Ascending aorta (tissue), 2 donors: ENCODE data around the gene NPIPA1. TPM values are rescaled to one million over a fixed set of nuclear protein-coding genes. Genes with fewer than 3 reads are reported as not detected.
"Not testable (repeated sequence)": the region's sequence is repeated elsewhere in the genome, so short reads cannot be mapped to it uniquely, and the experiment has no call there.

Experiments
- DNase-seq, 2 donors: peaks; one replicate each; pipeline ENCODE4 v3.0.0-alpha.2; 2019; ENCODE audit warnings: low spot score in 2 of 2
- H3K27ac ChIP-seq, 2 donors: fragments of 200-600 bp; sonication (generic); one replicate each; pipeline ENCODE4 v1.5.1; 2016 to 2017; ENCODE audit warnings: mild to moderate bottlenecking in 1 of 2
- H3K27me3 ChIP-seq: fragments of 200-600 bp; sonication (generic); one replicate; pipeline ENCODE4 v1.5.1; 2017
- H3K36me3 ChIP-seq, 2 donors: fragments of 200-600 bp; sonication (generic); one replicate each; pipeline ENCODE4 v1.5.1; 2016
- H3K4me1 ChIP-seq, 2 donors: fragments of 200-600 bp; sonication (generic); one replicate each; pipeline ENCODE4 v1.5.1; 2016 to 2017; ENCODE audit warnings: mild to moderate bottlenecking in 1 of 2
- H3K4me3 ChIP-seq, 2 donors: fragments of 200-600 bp; sonication (generic); one replicate each; pipeline ENCODE4 v1.5.1; 2016 to 2017; ENCODE audit warnings: mild to moderate bottlenecking in 1 of 2
- H3K9me3 ChIP-seq, 2 donors: fragments of 200-600 bp; sonication (generic); one replicate each; pipeline ENCODE4 v1.5.1; 2016
- intact Hi-C: fragments of 100-400 bp; cut with DNase I; formaldehyde crosslinking; loops from one replicate; pipeline ENCODE4 v1.15.1; 2023
- total RNA-seq: library from RNA; depleted of rRNA; stranded (reverse); fragments of >200 nt; gene quantifications from one replicate; pipeline ENCODE4 v1.1.0, GENCODE V29; 2016
- TF ChIP-seq, protein P1 (sequence below), 3 experiments: fragments of 200-600 bp in 2 of 3; fragments of 450-650 bp in 1 of 3; sonication (generic) in 2 of 3; IDR thresholded peaks; one replicate each; pipeline ENCODE4 v1.5.1; 2016 to 2019; ENCODE audit warnings: antibody characterized with exemption in 3 of 3, mild to moderate bottlenecking in 1 of 3, moderate library complexity in 1 of 3

The NPIPA1 gene
- total RNA-seq, 1 donor from 2014 or later: 53.4 TPM

DNA sequence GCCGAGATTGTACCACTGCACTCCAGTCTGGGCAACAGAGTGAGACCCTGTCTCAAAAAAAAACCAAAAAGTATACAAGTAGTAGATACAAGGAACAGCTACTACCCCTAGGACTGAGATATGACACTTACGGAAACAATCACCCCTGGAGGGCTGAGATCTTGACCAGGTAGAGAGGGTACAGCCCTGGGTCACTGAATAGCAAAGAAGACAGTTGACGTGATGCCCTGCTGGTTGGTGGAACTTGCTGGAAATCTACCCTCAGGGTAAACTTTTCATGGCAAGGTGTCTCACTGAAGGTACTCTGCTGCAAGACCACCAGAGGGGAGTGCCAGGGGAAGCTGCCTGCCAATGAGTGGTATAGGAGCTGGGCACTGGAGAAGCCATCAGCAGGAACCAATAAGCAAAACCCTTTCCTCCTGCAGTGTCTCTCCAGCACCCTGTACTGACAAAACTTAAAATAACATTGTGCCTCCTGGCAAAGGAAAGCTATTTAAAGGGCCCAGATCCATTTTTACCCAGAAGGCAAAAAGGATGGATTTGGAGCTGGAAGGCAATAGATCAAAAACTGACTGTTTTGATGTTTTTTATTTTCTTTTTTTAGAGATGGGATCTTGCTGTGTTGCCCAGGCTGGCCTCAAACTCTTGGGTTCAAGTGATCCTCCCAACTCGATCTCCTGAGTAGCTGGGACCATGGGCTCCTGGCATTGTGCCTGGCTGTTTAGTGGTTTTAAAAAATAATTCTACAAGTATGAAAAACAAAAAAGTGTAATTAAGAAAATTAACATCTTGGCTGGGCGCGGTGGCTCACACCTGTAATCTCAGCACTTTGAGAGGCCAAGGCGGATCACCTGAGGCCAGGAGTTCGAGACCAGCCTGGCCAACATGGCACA, 26.3 kb downstream of the NPIPA1 start:
- no peak overlapping the region for H3K4me3 ChIP-seq

DNA sequence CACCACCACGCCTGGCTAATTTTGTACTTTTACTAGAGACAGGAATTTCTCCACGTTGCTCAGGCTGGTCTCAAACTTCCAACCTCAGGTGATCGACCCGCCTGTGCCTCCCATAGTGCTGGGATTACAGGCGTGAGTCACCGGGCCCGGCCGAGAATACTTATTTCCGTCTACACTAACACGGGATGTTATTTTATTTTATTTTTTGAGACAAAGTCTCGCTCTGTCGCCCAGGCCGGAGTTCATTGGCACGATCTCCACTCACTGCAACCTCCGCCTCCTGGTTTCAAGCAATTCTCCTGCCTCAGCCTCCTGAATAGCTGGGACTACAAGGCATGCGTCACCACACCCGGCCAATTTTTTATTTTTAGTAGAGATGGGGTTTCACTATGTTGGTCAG, 28.1 kb downstream of the NPIPA1 start:
- peak in 1 of 2 donors; percentile 46 for DNase-seq
- Histone ChIP-seq H3K27ac (no peak overlapping the region), H3K9me3 (peaks cover 0 to 7% of the 10 kb centered on the region in 2 donors), H3K4me1 (no peaks in the 10 kb centered on the region), H3K36me3 (no peaks in the 10 kb centered on the region), H3K27me3 (no peaks in the 10 kb centered on the region), H3K4me3 (no peak overlapping the region)
- intact Hi-C loops: no loop called here
- TF ChIP-seq, protein P1, sequence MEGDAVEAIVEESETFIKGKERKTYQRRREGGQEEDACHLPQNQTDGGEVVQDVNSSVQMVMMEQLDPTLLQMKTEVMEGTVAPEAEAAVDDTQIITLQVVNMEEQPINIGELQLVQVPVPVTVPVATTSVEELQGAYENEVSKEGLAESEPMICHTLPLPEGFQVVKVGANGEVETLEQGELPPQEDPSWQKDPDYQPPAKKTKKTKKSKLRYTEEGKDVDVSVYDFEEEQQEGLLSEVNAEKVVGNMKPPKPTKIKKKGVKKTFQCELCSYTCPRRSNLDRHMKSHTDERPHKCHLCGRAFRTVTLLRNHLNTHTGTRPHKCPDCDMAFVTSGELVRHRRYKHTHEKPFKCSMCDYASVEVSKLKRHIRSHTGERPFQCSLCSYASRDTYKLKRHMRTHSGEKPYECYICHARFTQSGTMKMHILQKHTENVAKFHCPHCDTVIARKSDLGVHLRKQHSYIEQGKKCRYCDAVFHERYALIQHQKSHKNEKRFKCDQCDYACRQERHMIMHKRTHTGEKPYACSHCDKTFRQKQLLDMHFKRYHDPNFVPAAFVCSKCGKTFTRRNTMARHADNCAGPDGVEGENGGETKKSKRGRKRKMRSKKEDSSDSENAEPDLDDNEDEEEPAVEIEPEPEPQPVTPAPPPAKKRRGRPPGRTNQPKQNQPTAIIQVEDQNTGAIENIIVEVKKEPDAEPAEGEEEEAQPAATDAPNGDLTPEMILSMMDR (IDR thresholded peaks at IDR 0.05): no peak

More for the DNA sequence above, 26.3 kb downstream of the NPIPA1 start:
- TF ChIP-seq, protein P1 (IDR thresholded peaks at IDR 0.05): no peak
- Histone ChIP-seq H3K4me1 (no peaks in the 10 kb centered on the region), H3K27me3 (no peaks in the 10 kb centered on the region), H3K36me3 (no peaks in the 10 kb centered on the region), H3K27ac (no peak overlapping the region), H3K9me3 (peaks cover 0 to 7% of the 10 kb centered on the region in 2 donors)
- intact Hi-C loops: no loop called here
- DNase-seq: peak in 1 of 2 donors; percentile 55

DNA sequence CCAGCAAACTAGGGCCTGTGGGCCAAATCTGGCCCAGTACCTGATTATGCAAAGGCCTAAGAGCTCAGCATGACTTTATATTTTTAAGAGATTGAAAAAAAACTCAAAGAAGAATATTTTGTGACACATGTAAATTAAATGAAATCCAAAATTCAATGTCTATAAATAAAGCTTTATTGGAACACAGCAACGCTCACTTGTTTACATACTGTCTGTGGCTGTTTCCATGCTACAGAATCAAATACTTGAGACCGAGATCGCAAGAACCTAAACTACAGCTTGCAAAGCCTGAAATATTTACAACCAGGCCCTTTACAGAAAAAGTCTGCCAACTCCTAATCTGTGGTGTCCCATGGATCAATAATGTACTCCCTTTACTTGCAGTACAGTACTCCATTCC, 32.6 kb downstream of the NPIPA1 start:
- H3K4me3 ChIP-seq, H3K27me3 ChIP-seq, H3K27ac ChIP-seq, H3K9me3 ChIP-seq, H3K4me1 ChIP-seq, intact Hi-C loops, H3K36me3 ChIP-seq, DNase-seq: not testable (repeated sequence)

DNA sequence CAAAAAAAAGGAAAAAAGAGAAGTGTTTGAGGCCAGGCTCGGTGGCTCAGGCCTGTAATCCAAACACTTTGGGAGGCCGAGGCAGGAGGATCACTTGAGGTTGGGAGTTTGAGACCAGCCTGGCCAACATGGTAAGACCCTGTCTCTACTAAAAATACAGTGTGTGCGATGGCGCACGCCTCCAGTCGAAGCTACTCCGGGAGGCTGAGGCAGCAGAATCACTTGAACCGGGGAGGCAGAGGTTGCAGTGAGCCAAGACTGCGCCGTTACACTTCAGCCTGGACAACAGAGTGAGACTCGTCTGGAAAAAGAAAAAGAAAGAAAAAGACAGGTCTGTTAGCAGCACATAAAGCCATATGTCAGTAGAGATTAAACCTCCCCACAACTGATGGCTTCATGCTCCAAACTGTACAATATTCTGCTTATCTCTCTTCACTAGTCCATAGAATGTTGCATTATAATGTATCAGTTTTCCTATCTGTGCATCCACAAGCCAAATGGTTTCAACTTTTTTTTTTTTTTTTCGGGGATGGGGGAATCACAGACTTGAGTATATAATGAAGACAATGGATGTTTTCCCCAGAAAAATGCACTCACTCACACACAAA, 34.5 kb downstream of the NPIPA1 start:
- not testable (repeated sequence) for DNase-seq

DNA sequence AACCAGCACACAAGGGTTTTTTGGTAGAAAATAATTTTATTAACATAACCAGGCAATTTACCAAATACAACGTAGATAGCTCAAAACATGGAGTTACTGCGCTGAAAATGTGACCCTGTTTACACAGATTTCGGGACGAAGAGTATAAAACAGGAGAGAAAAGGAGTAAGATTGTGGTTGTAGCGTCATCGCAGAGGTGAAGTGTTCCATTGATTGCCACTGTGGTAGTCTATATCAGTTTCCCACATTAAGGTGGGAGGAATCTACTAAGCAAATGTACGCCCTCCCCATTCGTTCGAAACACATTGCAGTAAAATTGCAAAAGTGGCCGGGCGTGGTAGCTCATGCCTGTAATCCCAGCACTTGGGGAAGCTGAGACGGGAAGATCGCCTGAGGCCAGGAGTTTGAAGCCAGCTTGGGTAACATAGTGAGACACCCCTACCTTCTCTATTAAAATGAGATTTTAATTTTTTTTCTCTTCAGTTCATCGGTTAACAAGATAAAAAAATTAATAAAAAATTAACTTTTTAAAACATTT, 36.6 kb downstream of the NPIPA1 start:
- peak overlapping the region; percentile 95 for H3K27ac ChIP-seq
- H3K27me3 ChIP-seq, H3K4me1 ChIP-seq, H3K9me3 ChIP-seq, DNase-seq, intact Hi-C loops, H3K36me3 ChIP-seq: not testable (repeated sequence)
- peak overlapping the region; percentile 73 to 90 for H3K4me3 ChIP-seq

More for the DNA sequence above, 34.5 kb downstream of the NPIPA1 start:
- H3K36me3 ChIP-seq, H3K27ac ChIP-seq, H3K9me3 ChIP-seq, intact Hi-C loops, H3K4me1 ChIP-seq, H3K4me3 ChIP-seq, H3K27me3 ChIP-seq: not testable (repeated sequence)

DNA sequence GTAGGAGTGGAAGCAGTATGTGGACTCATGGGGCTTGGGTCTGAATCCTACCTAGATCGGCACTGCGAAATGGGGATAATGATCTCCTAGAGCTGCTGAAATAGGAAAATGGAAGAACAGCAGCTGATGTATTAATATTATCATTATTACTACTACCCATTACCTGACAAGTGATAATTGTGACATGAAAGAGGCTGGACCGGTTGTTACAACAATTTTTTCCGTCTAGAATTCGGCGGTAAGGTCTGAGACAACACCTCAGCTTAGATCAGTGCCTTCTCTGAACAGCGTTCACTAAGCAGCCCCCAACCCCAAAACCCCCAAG, 37.0 kb downstream of the NPIPA1 start:
- H3K36me3 ChIP-seq, H3K4me1 ChIP-seq, intact Hi-C loops, H3K9me3 ChIP-seq, DNase-seq, H3K27me3 ChIP-seq: not testable (repeated sequence)
- peak overlapping the region; percentile 95 for H3K27ac ChIP-seq
- H3K4me3 ChIP-seq: peak overlapping the region; percentile 73 to 90

DNA sequence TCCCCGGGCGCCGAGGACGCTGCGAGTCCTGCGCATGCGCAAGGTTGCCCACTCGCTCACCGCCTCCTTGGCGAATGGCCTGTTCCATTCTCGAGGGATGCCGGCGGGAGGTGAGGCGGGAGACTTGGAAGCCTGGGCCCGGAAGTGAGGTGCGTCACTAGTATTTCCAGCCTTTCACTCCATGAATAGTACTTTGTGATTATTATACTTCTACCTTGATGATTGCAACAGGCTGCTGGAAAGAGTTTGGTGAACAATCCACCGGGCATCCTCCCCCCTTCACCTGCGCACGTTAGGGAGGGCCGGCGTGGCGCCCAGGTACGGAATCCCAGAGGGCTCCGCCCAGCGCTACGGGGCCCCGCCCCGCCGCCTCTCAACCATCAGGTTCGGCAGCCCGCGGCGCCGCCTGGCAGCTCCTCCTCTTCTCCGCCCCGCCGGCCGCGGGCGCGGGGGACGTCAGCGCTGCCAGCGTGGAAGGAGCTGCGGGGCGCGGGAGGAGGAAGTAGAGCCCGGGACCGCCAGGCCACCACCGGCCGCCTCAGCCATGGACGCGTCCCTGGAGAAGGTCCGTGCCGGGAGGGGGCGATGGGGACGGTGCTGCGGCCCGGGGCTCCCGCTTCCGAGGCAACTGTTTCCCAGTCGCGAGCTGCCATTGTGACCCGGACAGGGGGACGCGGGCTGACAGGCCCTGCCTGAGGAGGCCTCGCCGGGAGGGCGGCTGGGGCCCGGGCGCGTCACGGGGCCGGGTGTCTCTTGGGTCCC, 37.6 kb downstream of the NPIPA1 start, which contains the start of gene PDXDC1:
Gene PDXDC1, plus strand, starts transcription at position 371 of the 762 bp plus-strand sequence. Its CDS starts 174 bp downstream, at position 545.
- peak within 1 kb of the TSS; percentile 95 for H3K27ac ChIP-seq
- H3K27me3 ChIP-seq, H3K4me1 ChIP-seq, intact Hi-C loops, H3K9me3 ChIP-seq, H3K36me3 ChIP-seq: not testable (repeated sequence)
- DNase-seq: peak; percentile 59 to 93
- peak within 1 kb of the TSS; percentile 73 to 90 for H3K4me3 ChIP-seq

DNA sequence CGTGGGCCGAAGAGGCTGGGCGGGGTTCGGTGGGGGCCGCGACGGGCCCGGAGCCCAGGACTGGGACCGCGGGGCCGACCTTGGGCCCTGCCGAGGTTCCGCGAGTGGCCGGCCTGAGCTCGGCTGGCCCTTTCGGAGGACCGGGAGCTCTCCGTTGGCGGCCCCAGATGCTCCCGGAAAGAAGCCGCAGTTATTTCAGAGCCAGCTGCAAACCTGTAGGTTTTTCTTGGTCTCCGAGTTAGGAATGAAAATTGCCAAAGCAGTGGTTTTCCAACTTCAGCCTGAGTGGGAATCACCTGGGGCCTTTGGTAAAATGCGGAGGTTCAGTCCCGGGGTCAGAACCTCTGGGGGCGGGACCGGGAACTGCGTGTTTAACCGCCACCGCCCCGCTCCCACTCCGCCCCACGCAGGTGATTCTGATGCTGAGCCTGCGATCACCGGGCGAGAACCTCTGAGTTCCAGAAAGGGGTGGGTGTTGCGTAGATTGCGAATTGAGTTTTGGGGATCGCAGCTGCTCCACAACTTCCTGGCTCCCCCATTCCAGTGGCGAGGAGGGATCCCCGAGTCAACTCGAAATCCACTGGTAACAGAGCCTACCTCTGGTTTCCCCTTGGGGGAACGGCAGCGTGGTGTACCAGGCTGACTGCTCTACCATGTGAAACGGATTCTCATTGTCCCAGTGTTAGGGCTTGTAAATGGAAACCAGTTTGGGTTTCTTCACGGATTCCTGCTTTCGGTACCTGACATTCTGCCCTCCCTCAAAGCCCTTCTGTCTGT, 38.4 kb downstream of the NPIPA1 start:
- H3K27me3 ChIP-seq, intact Hi-C loops, H3K36me3 ChIP-seq, H3K4me1 ChIP-seq, H3K9me3 ChIP-seq: not testable (repeated sequence)
- DNase-seq: peak in 1 of 2 donors; percentile 64
- Histone ChIP-seq H3K4me3 (peak overlapping the region; percentile 73 to 90), H3K27ac (peak overlapping the region; percentile 95)

DNA sequence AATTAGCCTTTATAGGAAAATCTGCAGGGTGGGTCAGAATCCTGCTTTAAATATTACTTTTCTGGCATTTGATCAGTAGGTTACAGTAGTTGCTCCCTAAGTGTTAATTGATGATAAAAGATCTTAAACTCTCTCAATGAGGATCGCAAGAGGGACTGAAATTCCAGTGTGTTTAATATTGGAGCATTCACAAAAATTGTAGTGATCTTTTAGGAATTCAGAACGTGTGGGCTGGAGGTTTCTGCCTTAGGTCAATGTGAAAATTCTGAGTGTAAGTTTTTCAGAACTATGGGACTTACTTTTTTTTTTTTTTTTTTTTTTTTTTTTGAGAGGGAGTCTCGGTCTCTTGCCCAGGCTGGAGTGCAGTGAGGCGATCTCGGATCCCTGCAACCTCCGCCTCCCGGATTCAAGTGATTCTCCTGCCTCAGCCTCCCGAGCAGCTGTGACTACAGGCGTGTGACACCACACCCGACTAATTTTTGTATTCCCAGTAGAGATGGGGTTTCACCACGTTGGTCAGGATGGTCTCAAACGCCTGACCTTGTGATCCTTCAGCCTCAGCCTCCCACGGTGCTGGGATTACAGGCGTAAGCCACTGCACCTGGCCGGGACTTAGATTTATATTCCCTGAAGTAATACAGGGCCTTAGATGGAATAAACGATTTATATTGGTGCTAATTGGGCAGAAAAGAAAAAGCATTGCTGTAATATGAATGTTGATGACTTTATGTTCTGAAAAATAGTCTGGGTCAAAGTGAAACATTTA, 39.9 kb downstream of the NPIPA1 start:
- H3K4me1 ChIP-seq, H3K36me3 ChIP-seq, H3K4me3 ChIP-seq, H3K27me3 ChIP-seq, H3K27ac ChIP-seq, H3K9me3 ChIP-seq, intact Hi-C loops: not testable (repeated sequence)
- DNase-seq: peak in 1 of 2 donors; percentile 50

DNA sequence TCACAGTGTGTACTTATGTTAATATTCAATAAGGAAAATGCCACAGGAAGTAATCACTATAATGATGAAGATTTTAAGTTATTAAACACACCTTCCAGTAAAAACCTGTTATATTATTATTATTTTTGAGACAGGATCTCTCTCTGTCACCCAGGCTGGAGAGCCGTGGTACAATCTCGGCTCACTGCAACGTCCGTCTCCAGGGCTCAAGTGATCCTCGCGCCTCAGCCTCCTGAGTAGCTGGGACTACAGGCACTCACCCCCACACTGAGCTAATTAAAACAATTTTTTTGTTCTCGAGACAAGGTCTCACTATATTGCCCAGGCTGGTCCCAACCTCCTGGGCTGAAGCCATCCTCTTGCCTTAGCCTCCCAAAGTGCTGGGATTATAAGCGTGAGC, 41.0 kb downstream of the NPIPA1 start:
- not testable (repeated sequence) for H3K4me3 ChIP-seq, H3K4me1 ChIP-seq

More for the DNA sequence above, 41.0 kb downstream of the NPIPA1 start:
- DNase-seq, H3K9me3 ChIP-seq, intact Hi-C loops, H3K27ac ChIP-seq, H3K27me3 ChIP-seq, H3K36me3 ChIP-seq: not testable (repeated sequence)
